Calu3 (cell line): ENCODE results near the gene SERAC1. TPM values are rescaled to one million over a fixed set of nuclear protein-coding genes. Genes with fewer than 3 reads are reported as not detected.

Experiments used
- BruUV-seq: library from RNA; stranded (reverse); fragments of 400-500 nt; replicated peaks from 2 replicates; lab custom pipeline; 2021; lab: Mats Ljungman, UMichigan
- CTCF ChIA-PET: fragments of 300-600 bp; sonication (Branson Sonifier 250); formaldehyde crosslinking; loops from one replicate; lab custom pipeline; 2022; ENCODE audit warnings: antibody characterized with exemption; lab: Charles Lee
- DNase-seq: peaks from one replicate; pipeline ENCODE4 v3.0.0; 2022
- H3K27ac Mint-ChIP-seq: one replicate; pipeline ENCODE4 v1.8.0; 2022; ENCODE audit warnings: mixed read lengths; ENCODE audit not compliant: unreplicated experiment
- H3K27me3 Mint-ChIP-seq: one replicate; pipeline ENCODE4 v1.8.0; 2022; ENCODE audit warnings: mixed read lengths; ENCODE audit not compliant: unreplicated experiment
- H3K36me3 Mint-ChIP-seq: one replicate; pipeline ENCODE4 v1.8.0; 2022; ENCODE audit warnings: mild to moderate bottlenecking, moderate library complexity, mixed read lengths; ENCODE audit not compliant: insufficient read depth, unreplicated experiment
- H3K4me1 Mint-ChIP-seq: one replicate; pipeline ENCODE4 v1.8.0; 2022; ENCODE audit warnings: mild to moderate bottlenecking, low read depth, mixed read lengths; ENCODE audit not compliant: unreplicated experiment
- H3K4me3 Mint-ChIP-seq: one replicate; pipeline ENCODE4 v1.8.0; 2022; ENCODE audit warnings: mild to moderate bottlenecking, low read depth, moderate library complexity, mixed read lengths; ENCODE audit not compliant: unreplicated experiment
- H3K9me3 Mint-ChIP-seq: one replicate; pipeline ENCODE4 v1.8.0; 2022; ENCODE audit warnings: low read depth, mixed read lengths; ENCODE audit not compliant: unreplicated experiment
- CTCF ChIP-seq: fragments of 200-600 bp; IDR thresholded peaks from one replicate; pipeline ENCODE4 v1.8.0; 2022; ENCODE audit warnings: antibody characterized with exemption; ENCODE audit not compliant: unreplicated experiment
- intact Hi-C: fragments of 100-400 bp; cut with micrococcal nuclease; formaldehyde crosslinking; loops from one replicate; pipeline ENCODE4 v1.10.0; 2022; ENCODE audit not compliant: unreplicated experiment
- total RNA-seq: library from RNA; stranded (reverse); gene quantifications from 2 replicates; pipeline ENCODE4 v1.2.3, GENCODE V29; 2022

The SERAC1 gene
- total RNA-seq, 1 experiment from 2014 or later, result 5.5 TPM

- CTCF ChIA-PET, result no interaction called here
- Mint-ChIP-seq H3K36me3 (peaks cover 18% of the 10 kb centered on the region), H3K4me3 (no peak overlapping the region), H3K9me3 (no peaks in the 10 kb centered on the region), H3K4me1 (no peaks in the 10 kb centered on the region), H3K27me3 (no peaks in the 10 kb centered on the region), H3K27ac (no peak overlapping the region)
- intact Hi-C loops, result no loop called here
- no peak for TF ChIP-seq CTCF
- no TSS peak for BruUV-seq
- DNase-seq, result no peak
Measured at GRCh38 chr6:158086504-158087223, 81.4 kb downstream of the SERAC1 start.

GRCh38 chr6:158086054-158086503, 82.0 kb downstream of the SERAC1 start:
- H3K36me3 Mint-ChIP-seq, result peaks cover 18% of the 10 kb centered on the region

GRCh38 chr6:158085261-158086053, 82.6 kb downstream of the SERAC1 start:
- intact Hi-C loops, result no loop called here
- Mint-ChIP-seq H3K4me3 (no peak overlapping the region), H3K9me3 (no peaks in the 10 kb centered on the region), H3K27ac (no peak overlapping the region), H3K27me3 (no peaks in the 10 kb centered on the region), H3K4me1 (no peaks in the 10 kb centered on the region), H3K36me3 (peaks cover 22% of the 10 kb centered on the region)
- CTCF ChIA-PET, result no interaction called here
- DNase-seq, result no peak
- TF ChIP-seq CTCF, result no peak
- BruUV-seq, result no TSS peak

More at GRCh38 chr6:158086054-158086503, 82.0 kb downstream of the SERAC1 start:
- Mint-ChIP-seq H3K27ac (no peak overlapping the region), H3K4me1 (no peaks in the 10 kb centered on the region), H3K27me3 (no peaks in the 10 kb centered on the region), H3K9me3 (no peaks in the 10 kb centered on the region), H3K4me3 (no peak overlapping the region)
- no peak for DNase-seq
- CTCF ChIA-PET, result no interaction called here
- intact Hi-C loops, result no loop called here
- BruUV-seq, result no TSS peak
- TF ChIP-seq CTCF, result no peak

GRCh38 chr6:158083455-158084325, 84.4 kb downstream of the SERAC1 start:
- H3K27me3 Mint-ChIP-seq, result no peaks in the 10 kb centered on the region
- peaks cover 23% of the 10 kb centered on the region for H3K36me3 Mint-ChIP-seq
- intact Hi-C loops, result no loop called here
- TF ChIP-seq CTCF, result no peak
- CTCF ChIA-PET, result no interaction called here
- H3K9me3 Mint-ChIP-seq, result no peaks in the 10 kb centered on the region
- no peak overlapping the region for H3K4me3 Mint-ChIP-seq
- BruUV-seq, result no TSS peak
- DNase-seq, result no peak
- no peaks in the 10 kb centered on the region for H3K4me1 Mint-ChIP-seq
- H3K27ac Mint-ChIP-seq, result no peak overlapping the region
